HL-60 (cell line): ENCODE results near the gene BARX1.

Source experiments
- POLR2AphosphoS5 ChIP-seq: IDR thresholded peaks from 2 replicates; pipeline ENCODE4 v1.6.1; 2012; ENCODE audit warnings: low read depth
- TF ChIP-seq, protein P1 (sequence below): IDR thresholded peaks from one replicate; pipeline ENCODE4 v1.5.1; 2011; ENCODE audit warnings: low read length, control low read depth, inconsistent platforms; ENCODE audit not compliant: insufficient read depth

DNA sequence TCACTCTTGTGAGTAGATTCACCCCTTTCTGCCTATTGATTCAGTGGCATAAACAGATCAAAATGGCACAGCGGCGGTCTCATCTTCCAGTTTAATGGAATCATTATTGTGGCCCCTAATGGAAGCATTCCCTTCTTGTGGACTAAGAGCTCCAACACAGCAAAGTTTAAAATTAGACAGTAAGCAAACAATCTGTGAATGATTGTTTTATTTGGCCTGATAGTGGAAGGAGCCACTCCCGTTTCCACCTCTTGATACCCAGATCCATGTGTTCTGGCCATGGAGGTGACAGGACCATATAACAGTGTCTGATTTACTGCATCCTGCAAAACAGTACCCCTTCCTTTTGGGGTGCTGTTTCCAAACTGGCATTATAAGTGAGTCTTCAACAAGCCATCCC, 41.2 kb upstream of the BARX1 start:
- TF ChIP-seq, protein P1, sequence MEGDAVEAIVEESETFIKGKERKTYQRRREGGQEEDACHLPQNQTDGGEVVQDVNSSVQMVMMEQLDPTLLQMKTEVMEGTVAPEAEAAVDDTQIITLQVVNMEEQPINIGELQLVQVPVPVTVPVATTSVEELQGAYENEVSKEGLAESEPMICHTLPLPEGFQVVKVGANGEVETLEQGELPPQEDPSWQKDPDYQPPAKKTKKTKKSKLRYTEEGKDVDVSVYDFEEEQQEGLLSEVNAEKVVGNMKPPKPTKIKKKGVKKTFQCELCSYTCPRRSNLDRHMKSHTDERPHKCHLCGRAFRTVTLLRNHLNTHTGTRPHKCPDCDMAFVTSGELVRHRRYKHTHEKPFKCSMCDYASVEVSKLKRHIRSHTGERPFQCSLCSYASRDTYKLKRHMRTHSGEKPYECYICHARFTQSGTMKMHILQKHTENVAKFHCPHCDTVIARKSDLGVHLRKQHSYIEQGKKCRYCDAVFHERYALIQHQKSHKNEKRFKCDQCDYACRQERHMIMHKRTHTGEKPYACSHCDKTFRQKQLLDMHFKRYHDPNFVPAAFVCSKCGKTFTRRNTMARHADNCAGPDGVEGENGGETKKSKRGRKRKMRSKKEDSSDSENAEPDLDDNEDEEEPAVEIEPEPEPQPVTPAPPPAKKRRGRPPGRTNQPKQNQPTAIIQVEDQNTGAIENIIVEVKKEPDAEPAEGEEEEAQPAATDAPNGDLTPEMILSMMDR, result no peak
- TF ChIP-seq POLR2AphosphoS5, result no peak
